ENCODE measurements around the gene TPD52L2.
"Not testable (repeated sequence)": the region's sequence is repeated elsewhere in the genome, so short reads cannot be mapped to it uniquely, and the experiment has no call there.

Gene TPD52L2

GRCh38 chr20:63895952-63896263 is 30.8 kb downstream of the TPD52L2 start:
- no peak for DNase-seq (ENCODE audit: low read depth in 2 of 2)

- peak in 1 of 2 donors; percentile 13 for DNase-seq (ENCODE audit: low read depth in 2 of 2)
Measured at GRCh38 chr20:63896264-63897105, 31.4 kb downstream of the TPD52L2 start.

- no peak for DNase-seq (ENCODE audit: low read depth in 2 of 2)
Measured at GRCh38 chr20:63897978-63898561, 33.0 kb downstream of the TPD52L2 start.

- no peak for DNase-seq (ENCODE audit: low read depth in 2 of 2)
Measured at GRCh38 chr20:63898882-63899558, 34.0 kb downstream of the TPD52L2 start.

- DNase-seq (ENCODE audit: low read depth in 2 of 2), result no peak
Measured at GRCh38 chr20:63900413-63900812, 35.3 kb downstream of the TPD52L2 start.

- DNase-seq (ENCODE audit: low read depth in 2 of 2), result no peak
Measured at GRCh38 chr20:63903796-63904561, 38.9 kb downstream of the TPD52L2 start.

- DNase-seq (ENCODE audit: low read depth in 2 of 2), result no peak
Measured at GRCh38 chr20:63908008-63908682, 43.1 kb downstream of the TPD52L2 start.

GRCh38 chr20:63911176-63911575 is 46.1 kb downstream of the TPD52L2 start:
- DNase-seq (ENCODE audit: low read depth in 2 of 2), result no peak

GRCh38 chr20:63913768-63914167 is 48.7 kb downstream of the TPD52L2 start:
- no peak for DNase-seq (ENCODE audit: low read depth in 2 of 2)

- no peak for DNase-seq (ENCODE audit: low read depth in 2 of 2)
Measured at GRCh38 chr20:63915471-63915870, 50.4 kb downstream of the TPD52L2 start.

- not testable (repeated sequence) for DNase-seq (ENCODE audit: low read depth in 2 of 2)
Measured at GRCh38 chr20:63916371-63916939, 51.4 kb downstream of the TPD52L2 start.

GRCh38 chr20:63917811-63918210 is 52.7 kb downstream of the TPD52L2 start:
- DNase-seq (ENCODE audit: low read depth in 2 of 2), result no peak

GRCh38 chr20:63919130-63919529 is 54.1 kb downstream of the TPD52L2 start:
- DNase-seq (ENCODE audit: low read depth in 2 of 2), result no peak

- DNase-seq (ENCODE audit: low read depth in 2 of 2), result no peak
Measured at GRCh38 chr20:63920226-63920625, 55.2 kb downstream of the TPD52L2 start.

GRCh38 chr20:63923651-63924050 is 58.6 kb downstream of the TPD52L2 start:
- no peak for DNase-seq (ENCODE audit: low read depth in 2 of 2)

GRCh38 chr20:63924241-63924640 is 59.2 kb downstream of the TPD52L2 start:
- DNase-seq (ENCODE audit: low read depth in 2 of 2), result no peak

- DNase-seq (ENCODE audit: low read depth in 2 of 2), result no peak
Measured at GRCh38 chr20:63926298-63926697, 61.2 kb downstream of the TPD52L2 start.

GRCh38 chr20:63929071-63929470 is 64.0 kb downstream of the TPD52L2 start:
- DNase-seq (ENCODE audit: low read depth in 2 of 2), result no peak

- not testable (repeated sequence) for DNase-seq (ENCODE audit: low read depth in 2 of 2)
Measured at GRCh38 chr20:63929473-63929883, 64.4 kb downstream of the TPD52L2 start.

- no peak for DNase-seq (ENCODE audit: low read depth in 2 of 2)
Measured at GRCh38 chr20:63930971-63931553, 66.0 kb downstream of the TPD52L2 start.

- DNase-seq (ENCODE audit: low read depth in 2 of 2), result no peak
Measured at GRCh38 chr20:63931735-63932134, 66.7 kb downstream of the TPD52L2 start.
